K562 (cell line): ENCODE measurements around the gene NBEA. TPM values are rescaled to one million over a fixed set of nuclear protein-coding genes. Genes with fewer than 3 reads are reported as not detected.

Experiments used
- ATAC-seq: fragments of 200-7000 bp; cut with Tn5 transposase; 3 replicates; pipeline ENCODE4 v1.9.1; 2020; ENCODE audit warnings: moderate library complexity
- BruUV-seq: library from RNA; stranded (reverse); fragments of 400-500 nt; replicated peaks from 2 replicates; lab custom pipeline; 2021; lab: Mats Ljungman, UMichigan
- CTCF ChIA-PET: fragments of 300-600 bp; formaldehyde crosslinking; extraction: SDS; loops from one replicate; lab custom pipeline; 2021; ENCODE audit warnings: low intra/inter-chr PET ratio; lab: Yijun Ruan, JAX
- POLR2A ChIA-PET: fragments of 300-600, 350-650 bp; sonication (Branson Sonifier 250); formaldehyde crosslinking; extraction: SDS; loops from one replicate; lab custom pipeline; 2021; ENCODE audit warnings: antibody characterized with exemption, inconsistent platforms; lab: Yijun Ruan, JAX
- DNase-seq, 4 experiments: peaks; one replicate each; pipeline versions ENCODE4 v3.0.0 to v3.0.0-alpha.2; 2011 to 2018; ENCODE audit warnings: low spot score in 3 of 4, mixed read lengths in 3 of 4; ENCODE audit errors: extremely low read depth in 1 of 4
- FAIRE-seq: peaks from 2 replicates; lab custom pipeline; 2011; peaks lifted over from hg19 to GRCh38; lab: Jason Lieb, UNC
- H2AFZ ChIP-seq: 2 replicates; pipeline ENCODE4 v1.6.0; 2011; ENCODE audit warnings: low read depth, low read length, control low read depth, inconsistent platforms
- H3K27ac ChIP-seq: fragments of 200-600 bp; 3 replicates; pipeline ENCODE4 v1.8.0; 2011; ENCODE audit warnings: low read depth, mild to moderate bottlenecking, control low read depth, inconsistent platforms, low read length, moderate library complexity, mixed read lengths; ENCODE audit errors: extremely low read depth
- H3K27me3 ChIP-seq, 2 experiments: fragments of 300-600 bp in 1 of 2; 2 replicates in 1 of 2; 3 replicates in 1 of 2; pipeline versions ENCODE4 v1.6.0 to v1.8.0; 2011; ENCODE audit warnings: inconsistent platforms in 2 of 2, low read length in 2 of 2, mild to moderate bottlenecking in 1 of 2, mixed read lengths in 1 of 2, moderate library complexity in 1 of 2; ENCODE audit not compliant: control insufficient read depth in 2 of 2, insufficient read depth in 2 of 2
- H3K36me3 ChIP-seq: fragments of 300-600 bp; 3 replicates; pipeline ENCODE4 v1.8.0; 2011; ENCODE audit warnings: mild to moderate bottlenecking, low read length, inconsistent platforms; ENCODE audit not compliant: control insufficient read depth, insufficient read depth
- H3K4me1 ChIP-seq, 2 experiments: fragments of 200-600 bp in 1 of 2; replicated peaks in 1 of 2; 2 replicates in 1 of 2; 3 replicates in 1 of 2; pipeline versions ENCODE4 v1.5.1 to v1.8.0; 2011; ENCODE audit warnings: inconsistent platforms in 2 of 2, low read length in 2 of 2, mild to moderate bottlenecking in 1 of 2, mixed read lengths in 1 of 2, moderate library complexity in 1 of 2; ENCODE audit not compliant: control insufficient read depth in 2 of 2, insufficient read depth in 2 of 2
- H3K4me2 ChIP-seq: 2 replicates; pipeline ENCODE4 v1.6.1; 2011; ENCODE audit warnings: low read length, control low read depth, inconsistent platforms, mixed read lengths; ENCODE audit not compliant: insufficient read depth
- H3K4me3 ChIP-seq: fragments of 200-600 bp; sonication (generic), shearing (Covaris generic); 2 replicates; pipeline ENCODE4 v1.5.1; 2016; ENCODE audit warnings: control low read depth, inconsistent platforms
- H3K79me2 ChIP-seq: fragments of 200-600 bp; 3 replicates; pipeline ENCODE4 v1.8.0; 2011; ENCODE audit warnings: low read length, inconsistent platforms; ENCODE audit not compliant: control insufficient read depth, insufficient read depth
- H3K9ac ChIP-seq, 2 experiments: 2 replicates each; pipeline versions ENCODE4 v1.6.0 to v1.6.1; 2011; ENCODE audit warnings: low read depth in 2 of 2, low read length in 2 of 2, control low read depth in 1 of 2, inconsistent platforms in 1 of 2, mild to moderate bottlenecking in 1 of 2, mixed read lengths in 1 of 2; ENCODE audit not compliant: insufficient read depth in 1 of 2
- H3K9me1 ChIP-seq: one replicate; pipeline ENCODE4 v1.6.0; 2011; ENCODE audit warnings: inconsistent platforms, mild to moderate bottlenecking, low read length, moderate library complexity; ENCODE audit not compliant: control insufficient read depth, insufficient read depth
- H3K9me3 ChIP-seq: replicated peaks from 2 replicates; pipeline ENCODE4 v1.5.1; 2011; ENCODE audit warnings: low read depth, low read length, inconsistent platforms; ENCODE audit not compliant: control insufficient read depth, insufficient read depth
- H4K20me1 ChIP-seq: replicated peaks from 2 replicates; pipeline ENCODE4 v1.6.1; 2011; ENCODE audit warnings: low read length, inconsistent platforms, mixed read lengths; ENCODE audit not compliant: control insufficient read depth, insufficient read depth
- EP400 ChIP-seq: fragments of 450-650 bp; IDR thresholded peaks from 2 replicates; pipeline ENCODE4 v1.6.1; 2017; ENCODE audit warnings: antibody characterized with exemption, mild to moderate bottlenecking, moderate library complexity
- ESRRB ChIP-seq: fragments of 250-450 bp; sonication (Bioruptor Pico); IDR thresholded peaks from 2 replicates; pipeline ENCODE4 v1.5.0; 2020; ENCODE audit warnings: mild to moderate bottlenecking, moderate library complexity, borderline replicate concordance
- GATA2 ChIP-seq: sonication (generic); formaldehyde crosslinking; IDR thresholded peaks from 2 replicates; pipeline ENCODE4 v1.4.0; 2020; ENCODE audit warnings: mild to moderate bottlenecking, missing genetic modification reagents
- HNRNPK ChIP-seq: fragments of 200-400 bp; formaldehyde crosslinking; IDR thresholded peaks from one replicate; pipeline ENCODE4 v1.6.1; 2018; ENCODE audit warnings: mild to moderate bottlenecking, low read depth, low read length; ENCODE audit not compliant: poor library complexity, severe bottlenecking
- MEF2D ChIP-seq: conservative IDR thresholded peaks from 2 replicates; pipeline ENCODE4 v1.6.1; 2016; ENCODE audit warnings: low read depth, missing genetic modification characterization, missing compliant biosample characterization
- NBN ChIP-seq: fragments of 450-650 bp; IDR thresholded peaks from 2 replicates; pipeline ENCODE4 v1.6.1; 2016; ENCODE audit warnings: low read depth, mild to moderate bottlenecking
- ZNF589 ChIP-seq: fragments of 200-800 bp; sonication (Bioruptor generic); IDR thresholded peaks from 2 replicates; pipeline ENCODE4 v1.6.1; 2016; ENCODE audit warnings: low read depth, missing genetic modification characterization, missing compliant biosample characterization
- WGBS: fragments of 100-300 bp; shearing (Covaris generic); methylation state at CpG from one replicate; pipeline ENCODE4 v1.1.6; 2016; ENCODE audit warnings: low coverage, mixed read lengths; ENCODE audit not compliant: insufficient coverage; ENCODE audit errors: missing lambda C conversion rate; 5-methylcytosine and 5-hydroxymethylcytosine counted together
- in situ Hi-C: fragments of 300-500 bp; cut with MboI; formaldehyde crosslinking; loops from 4 replicates; pipeline ENCODE4 v1.15.0; 2018; ENCODE audit warnings: inconsistent platforms, mixed read lengths
- intact Hi-C: fragments of 100-400 bp; cut with micrococcal nuclease; formaldehyde crosslinking; loops from 2 replicates; pipeline ENCODE4 v1.14.2; 2022
- polyA plus RNA-seq, 8 experiments: library from polyadenylated mRNA; depleted of rRNA in 4 of 8; stranded (reverse) in 5 of 8; unstranded in 3 of 8; fragments of >200 nt; fragmentation: Nextera tagmentation in 2 of 8; fragmentation: Illumina TruSeq in 1 of 8; extraction: Ambion mirVana in 2 of 8; extraction: Trizol in 1 of 8; gene quantifications; 2 replicates each; pipeline versions ENCODE4 v1.2.1 to v1.2.3, GENCODE V29; 2011 to 2014; ENCODE audit warnings: inconsistent platforms in 1 of 8, missing spikeins in 1 of 8
- total RNA-seq, 7 experiments: library from RNA; depleted of rRNA in 6 of 7; stranded (reverse); fragments of >200 nt in 6 of 7; fragmentation: Illumina TruSeq in 2 of 7; extraction: Trizol in 2 of 7; gene quantifications; 2 replicates each; pipeline versions ENCODE4 v1.2.1 to v1.2.3, GENCODE V29; 2011 to 2021; ENCODE audit warnings: low replicate concordance in 1 of 7
- TF ChIP-seq, protein P1 (sequence below): fragments of 200-800 bp; sonication (Bioruptor generic); IDR thresholded peaks from 2 replicates; pipeline ENCODE4 v1.6.1; 2016; ENCODE audit warnings: missing genetic modification characterization, missing compliant biosample characterization
- TF ChIP-seq, protein P2 (sequence below): sonication (generic); formaldehyde crosslinking; IDR thresholded peaks from 2 replicates; pipeline ENCODE4 v1.8.0; 2022; ENCODE audit warnings: mild to moderate bottlenecking, missing genetic modification reagents
- TF ChIP-seq, protein P3 (sequence below), 2 experiments: fragments of 450-650 bp in 1 of 2; IDR thresholded peaks; 2 replicates each; pipeline ENCODE4 v1.6.1; 2011 to 2017; ENCODE audit warnings: low read depth in 2 of 2, antibody characterized with exemption in 1 of 2, borderline replicate concordance in 1 of 2, low read length in 1 of 2, mild to moderate bottlenecking in 1 of 2, mixed read lengths in 1 of 2; ENCODE audit not compliant: control insufficient read depth in 1 of 2

The NBEA gene
- total and polyA plus RNA-seq, 9 of the 15 experiments (the other 6 are each of a cell fraction or from before 2014, with no cell fraction given): 0.03 to 0.94 (median 0.05) TPM; not detected in 2

DNA sequence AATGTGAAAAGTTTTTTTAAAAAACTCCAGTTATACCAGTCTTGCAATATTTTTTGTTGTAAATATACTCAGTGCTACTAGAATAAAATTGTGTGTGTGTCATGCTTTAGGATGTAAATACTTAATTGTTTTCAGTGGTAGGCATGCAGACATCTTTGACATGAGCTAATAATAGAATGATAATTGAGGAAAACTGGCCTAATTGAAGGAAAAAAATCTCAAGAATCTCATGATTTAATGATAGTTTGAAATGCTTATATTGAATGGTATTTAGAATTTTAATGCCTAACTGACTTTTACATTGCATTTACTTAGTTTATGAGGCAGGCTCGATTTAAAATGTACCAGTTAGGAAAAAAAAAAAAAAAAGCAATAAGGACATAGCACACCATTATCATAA is 537.6 kb downstream of the NBEA start (continued):
- TF ChIP-seq, protein P1, sequence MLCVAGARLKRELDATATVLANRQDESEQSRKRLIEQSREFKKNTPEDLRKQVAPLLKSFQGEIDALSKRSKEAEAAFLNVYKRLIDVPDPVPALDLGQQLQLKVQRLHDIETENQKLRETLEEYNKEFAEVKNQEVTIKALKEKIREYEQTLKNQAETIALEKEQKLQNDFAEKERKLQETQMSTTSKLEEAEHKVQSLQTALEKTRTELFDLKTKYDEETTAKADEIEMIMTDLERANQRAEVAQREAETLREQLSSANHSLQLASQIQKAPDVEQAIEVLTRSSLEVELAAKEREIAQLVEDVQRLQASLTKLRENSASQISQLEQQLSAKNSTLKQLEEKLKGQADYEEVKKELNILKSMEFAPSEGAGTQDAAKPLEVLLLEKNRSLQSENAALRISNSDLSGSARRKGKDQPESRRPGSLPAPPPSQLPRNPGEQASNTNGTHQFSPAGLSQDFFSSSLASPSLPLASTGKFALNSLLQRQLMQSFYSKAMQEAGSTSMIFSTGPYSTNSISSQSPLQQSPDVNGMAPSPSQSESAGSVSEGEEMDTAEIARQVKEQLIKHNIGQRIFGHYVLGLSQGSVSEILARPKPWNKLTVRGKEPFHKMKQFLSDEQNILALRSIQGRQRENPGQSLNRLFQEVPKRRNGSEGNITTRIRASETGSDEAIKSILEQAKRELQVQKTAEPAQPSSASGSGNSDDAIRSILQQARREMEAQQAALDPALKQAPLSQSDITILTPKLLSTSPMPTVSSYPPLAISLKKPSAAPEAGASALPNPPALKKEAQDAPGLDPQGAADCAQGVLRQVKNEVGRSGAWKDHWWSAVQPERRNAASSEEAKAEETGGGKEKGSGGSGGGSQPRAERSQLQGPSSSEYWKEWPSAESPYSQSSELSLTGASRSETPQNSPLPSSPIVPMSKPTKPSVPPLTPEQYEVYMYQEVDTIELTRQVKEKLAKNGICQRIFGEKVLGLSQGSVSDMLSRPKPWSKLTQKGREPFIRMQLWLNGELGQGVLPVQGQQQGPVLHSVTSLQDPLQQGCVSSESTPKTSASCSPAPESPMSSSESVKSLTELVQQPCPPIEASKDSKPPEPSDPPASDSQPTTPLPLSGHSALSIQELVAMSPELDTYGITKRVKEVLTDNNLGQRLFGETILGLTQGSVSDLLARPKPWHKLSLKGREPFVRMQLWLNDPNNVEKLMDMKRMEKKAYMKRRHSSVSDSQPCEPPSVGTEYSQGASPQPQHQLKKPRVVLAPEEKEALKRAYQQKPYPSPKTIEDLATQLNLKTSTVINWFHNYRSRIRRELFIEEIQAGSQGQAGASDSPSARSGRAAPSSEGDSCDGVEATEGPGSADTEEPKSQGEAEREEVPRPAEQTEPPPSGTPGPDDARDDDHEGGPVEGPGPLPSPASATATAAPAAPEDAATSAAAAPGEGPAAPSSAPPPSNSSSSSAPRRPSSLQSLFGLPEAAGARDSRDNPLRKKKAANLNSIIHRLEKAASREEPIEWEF (CRISPR knock-in tag): no peak

DNA sequence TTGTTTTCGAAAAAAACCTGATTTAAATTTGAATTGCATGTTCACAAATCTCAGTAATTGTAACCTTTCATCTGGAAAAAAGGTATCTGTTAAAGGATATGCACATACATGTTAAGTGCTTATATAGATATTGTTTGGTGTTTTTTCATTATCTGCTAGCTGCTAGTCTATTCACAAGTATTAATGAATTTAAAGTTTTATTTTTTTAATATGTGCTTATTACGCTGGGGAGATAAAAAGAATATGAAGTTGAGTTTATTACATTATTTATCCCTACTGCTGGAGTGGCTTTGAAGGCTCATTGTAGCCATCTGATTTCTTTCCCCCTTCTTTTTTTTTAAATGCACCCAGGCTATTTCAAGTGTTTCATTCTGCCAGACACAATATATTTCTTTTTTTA is 538.3 kb downstream of the NBEA start:
- 0% methylated on average over 2 of the region's 2 CpGs for WGBS
- Histone ChIP-seq H3K9me3 (no peaks in the 10 kb centered on the region), H3K36me3 (no peaks in the 10 kb centered on the region), H3K9me1 (no peaks in the 10 kb centered on the region), H3K4me3 (no peak overlapping the region), H3K4me2 (no peak overlapping the region), H3K9ac (no peak overlapping the region), H4K20me1 (no peaks in the 10 kb centered on the region), H2AFZ (no peak overlapping the region), H3K79me2 (no peaks in the 10 kb centered on the region), H3K4me1 (no peaks in the 10 kb centered on the region), H3K27me3 (peaks cover 0 to 6% of the 10 kb centered on the region in 2 experiments; a peak in 2 of 5 replicates), H3K27ac (no peak overlapping the region)
- ATAC-seq: no peak
- intact Hi-C loops (no loop called here), in situ Hi-C loops (no loop called here)
- BruUV-seq: no TSS peak
- no peak for DNase-seq
- FAIRE-seq: no peak
- POLR2A ChIA-PET: no interaction called here
- CTCF ChIA-PET: no interaction called here
- TF ChIP-seq EP400 (no peak), ZNF589 (CRISPR knock-in tag) (no peak), ESRRB (no peak), HNRNPK (no peak), NBN (no peak), MEF2D (no peak), GATA2 (no peak)
- TF ChIP-seq, protein P2, sequence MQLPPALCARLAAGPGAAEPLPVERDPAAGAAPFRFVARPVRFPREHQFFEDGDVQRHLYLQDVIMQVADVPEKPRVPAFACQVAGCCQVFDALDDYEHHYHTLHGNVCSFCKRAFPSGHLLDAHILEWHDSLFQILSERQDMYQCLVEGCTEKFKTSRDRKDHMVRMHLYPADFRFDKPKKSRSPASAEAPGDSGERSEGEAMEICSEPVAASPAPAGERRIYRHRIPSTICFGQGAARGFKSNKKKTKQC (CRISPR knock-in tag): no peak
- TF ChIP-seq, protein P3, sequence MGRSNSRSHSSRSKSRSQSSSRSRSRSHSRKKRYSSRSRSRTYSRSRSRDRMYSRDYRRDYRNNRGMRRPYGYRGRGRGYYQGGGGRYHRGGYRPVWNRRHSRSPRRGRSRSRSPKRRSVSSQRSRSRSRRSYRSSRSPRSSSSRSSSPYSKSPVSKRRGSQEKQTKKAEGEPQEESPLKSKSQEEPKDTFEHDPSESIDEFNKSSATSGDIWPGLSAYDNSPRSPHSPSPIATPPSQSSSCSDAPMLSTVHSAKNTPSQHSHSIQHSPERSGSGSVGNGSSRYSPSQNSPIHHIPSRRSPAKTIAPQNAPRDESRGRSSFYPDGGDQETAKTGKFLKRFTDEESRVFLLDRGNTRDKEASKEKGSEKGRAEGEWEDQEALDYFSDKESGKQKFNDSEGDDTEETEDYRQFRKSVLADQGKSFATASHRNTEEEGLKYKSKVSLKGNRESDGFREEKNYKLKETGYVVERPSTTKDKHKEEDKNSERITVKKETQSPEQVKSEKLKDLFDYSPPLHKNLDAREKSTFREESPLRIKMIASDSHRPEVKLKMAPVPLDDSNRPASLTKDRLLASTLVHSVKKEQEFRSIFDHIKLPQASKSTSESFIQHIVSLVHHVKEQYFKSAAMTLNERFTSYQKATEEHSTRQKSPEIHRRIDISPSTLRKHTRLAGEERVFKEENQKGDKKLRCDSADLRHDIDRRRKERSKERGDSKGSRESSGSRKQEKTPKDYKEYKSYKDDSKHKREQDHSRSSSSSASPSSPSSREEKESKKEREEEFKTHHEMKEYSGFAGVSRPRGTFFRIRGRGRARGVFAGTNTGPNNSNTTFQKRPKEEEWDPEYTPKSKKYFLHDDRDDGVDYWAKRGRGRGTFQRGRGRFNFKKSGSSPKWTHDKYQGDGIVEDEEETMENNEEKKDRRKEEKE (IDR thresholded peaks at IDR 0.05; ENCODE audit: borderline replicate concordance in 1 of 2, control insufficient read depth in 1 of 2, low read depth in 2 of 2, low read length in 1 of 2): no peak
